NK-92 (cell line): ENCODE results near the gene ZNF425.
"Not testable (repeated sequence)": the region's sequence is repeated elsewhere in the genome, so short reads cannot be mapped to it uniquely, and the experiment has no call there.

ENCODE experiments used
- DNase-seq: peaks from one replicate; lab custom pipeline; 2025; ENCODE audit not compliant: unreplicated experiment; lab: John Stamatoyannopoulos, UW

Gene ZNF425

GRCh38 chr7:149133028-149133710 lies 7.0 kb upstream of the ZNF425 start:
- no peak for DNase-seq

GRCh38 chr7:149130572-149131198 lies 4.6 kb upstream of the ZNF425 start:
- DNase-seq: no peak

- no peak for DNase-seq
These were observed 640 bp upstream of the ZNF425 start for GRCh38 chr7:149126662-149127266.

- no peak for DNase-seq
These were observed 798 bp downstream of the ZNF425 start for GRCh38 chr7:149125189-149125862.

GRCh38 chr7:149109969-149110368 lies 16.2 kb downstream of the ZNF425 start:
- DNase-seq: no peak

GRCh38 chr7:149104749-149105148 lies 21.4 kb downstream of the ZNF425 start:
- no peak for DNase-seq

- no peak for DNase-seq
These were observed 21.9 kb downstream of the ZNF425 start for GRCh38 chr7:149104214-149104613.

GRCh38 chr7:149103424-149103823 lies 22.7 kb downstream of the ZNF425 start:
- DNase-seq: no peak

GRCh38 chr7:149102666-149103065 lies 23.5 kb downstream of the ZNF425 start:
- no peak for DNase-seq

GRCh38 chr7:149100821-149101220 lies 25.3 kb downstream of the ZNF425 start:
- no peak for DNase-seq

GRCh38 chr7:149099058-149099457 lies 27.1 kb downstream of the ZNF425 start:
- DNase-seq: no peak

GRCh38 chr7:149097088-149097487 lies 29.0 kb downstream of the ZNF425 start:
- no peak for DNase-seq

GRCh38 chr7:149093228-149093627 lies 32.9 kb downstream of the ZNF425 start:
- DNase-seq: no peak

GRCh38 chr7:149092244-149092643 lies 33.9 kb downstream of the ZNF425 start:
- not testable (repeated sequence) for DNase-seq

GRCh38 chr7:149090397-149091195 lies 35.5 kb downstream of the ZNF425 start, which contains the start of gene ZNF786:
ZNF786 (minus strand) TSS chr7:149090718; CDS start chr7:149090640, 78 bp downstream.
- DNase-seq: peak; percentile 65

GRCh38 chr7:149087376-149087775 lies 38.7 kb downstream of the ZNF425 start:
- no peak for DNase-seq

- DNase-seq: no peak
These were observed 40.3 kb downstream of the ZNF425 start for GRCh38 chr7:149085866-149086265.

- no peak for DNase-seq
These were observed 41.7 kb downstream of the ZNF425 start for GRCh38 chr7:149084407-149084806.

GRCh38 chr7:149081914-149082313 lies 44.2 kb downstream of the ZNF425 start:
- DNase-seq: no peak

GRCh38 chr7:149077594-149077993 lies 48.5 kb downstream of the ZNF425 start:
- no peak for DNase-seq

- no peak for DNase-seq
These were observed 50.8 kb downstream of the ZNF425 start for GRCh38 chr7:149075286-149075685.
